A673 (cell line): ENCODE data around the gene SRP68.

Experiments used
- CTCF ChIP-seq: fragments of 300-800, 200-600 bp; sonication (generic); conservative IDR thresholded peaks from 2 replicates; pipeline ENCODE4 v1.5.1; 2017; ENCODE audit warnings: low read depth, mild to moderate bottlenecking, antibody characterized with exemption, low read length, moderate library complexity, mixed read lengths
- EZH2 ChIP-seq: fragments of 200-600 bp; sonication (generic); IDR thresholded peaks from 2 replicates; pipeline ENCODE4 v1.6.1; 2017; ENCODE audit warnings: borderline replicate concordance, low read depth, mild to moderate bottlenecking, mixed read lengths, antibody characterized with exemption, low read length; ENCODE audit not compliant: poor library complexity, severe bottlenecking

GRCh38 chr17:76090517-76091129 lies 18.3 kb upstream of the SRP68 start:
- TF ChIP-seq CTCF (no peak), EZH2 (no peak)
